Muscle layer of duodenum (tissue), 2 donors: ENCODE data around the gene TEX11.
"Not testable (repeated sequence)": the region's sequence is repeated elsewhere in the genome, so short reads cannot be mapped to it uniquely, and the experiment has no call there.

Source experiments
- H3K27ac ChIP-seq: one replicate; pipeline ENCODE4 v1.7.0; 2013; ENCODE audit warnings: mild to moderate bottlenecking, low read length
- H3K27me3 ChIP-seq: one replicate; pipeline ENCODE4 v1.7.0; 2013; ENCODE audit warnings: low read depth, mild to moderate bottlenecking, control low read depth, low read length
- H3K36me3 ChIP-seq, 2 donors: one replicate each; pipeline ENCODE4 v1.7.0; 2013; ENCODE audit warnings: low read length in 2 of 2, control low read depth in 1 of 2, mild to moderate bottlenecking in 1 of 2; ENCODE audit not compliant: insufficient read depth in 2 of 2, control insufficient read depth in 1 of 2
- H3K4me1 ChIP-seq, 2 donors: one replicate each; pipeline ENCODE4 v1.7.0; 2013; ENCODE audit warnings: low read length in 2 of 2, mild to moderate bottlenecking in 2 of 2, control low read depth in 1 of 2, moderate library complexity in 1 of 2; ENCODE audit not compliant: insufficient read depth in 2 of 2, control insufficient read depth in 1 of 2
- H3K4me3 ChIP-seq, 2 donors: one replicate each; pipeline ENCODE4 v1.7.0; 2013; ENCODE audit warnings: low read length in 2 of 2, low read depth in 1 of 2, mild to moderate bottlenecking in 1 of 2
- H3K9me3 ChIP-seq, 2 donors: one replicate each; pipeline ENCODE4 v1.7.0; 2013; ENCODE audit warnings: low read length in 2 of 2, control low read depth in 1 of 2, mild to moderate bottlenecking in 1 of 2; ENCODE audit not compliant: control insufficient read depth in 1 of 2
- donor health status: healthy.

TEX11 gene

GRCh38 chrX:70587158-70587557 lies 321.4 kb downstream of the TEX11 start:
- not testable (repeated sequence) for H3K9me3 ChIP-seq, H3K27ac ChIP-seq, H3K4me3 ChIP-seq, H3K4me1 ChIP-seq, H3K27me3 ChIP-seq, H3K36me3 ChIP-seq

GRCh38 chrX:70577442-70577841 lies 331.1 kb downstream of the TEX11 start:
- Histone ChIP-seq H3K4me3 (no peak overlapping the region), H3K36me3 (no peaks in the 10 kb centered on the region), H3K27me3 (no peaks in the 10 kb centered on the region), H3K9me3 (peaks cover 0 to 3% of the 10 kb centered on the region in 2 donors), H3K27ac (no peak overlapping the region), H3K4me1 (no peaks in the 10 kb centered on the region)

GRCh38 chrX:70569922-70570576 lies 338.5 kb downstream of the TEX11 start:
- H3K4me3 ChIP-seq, H3K27ac ChIP-seq, H3K27me3 ChIP-seq, H3K4me1 ChIP-seq, H3K9me3 ChIP-seq, H3K36me3 ChIP-seq: not testable (repeated sequence)

- Histone ChIP-seq H3K27me3 (no peaks in the 10 kb centered on the region), H3K4me1 (no peaks in the 10 kb centered on the region), H3K9me3 (no peaks in the 10 kb centered on the region), H3K27ac (no peak overlapping the region), H3K36me3 (no peaks in the 10 kb centered on the region), H3K4me3 (no peak overlapping the region)
Measured at GRCh38 chrX:70554948-70555347, 353.6 kb downstream of the TEX11 start.

- no peak overlapping the region for H3K4me3 ChIP-seq
- no peaks in the 10 kb centered on the region for H3K4me1 ChIP-seq
- no peaks in the 10 kb centered on the region for H3K36me3 ChIP-seq
- no peak overlapping the region for H3K27ac ChIP-seq
- H3K9me3 ChIP-seq, result no peaks in the 10 kb centered on the region
- no peaks in the 10 kb centered on the region for H3K27me3 ChIP-seq
Measured at GRCh38 chrX:70554523-70554922, 354.0 kb downstream of the TEX11 start.

GRCh38 chrX:70554081-70554480 lies 354.4 kb downstream of the TEX11 start:
- Histone ChIP-seq H3K36me3 (no peaks in the 10 kb centered on the region), H3K4me3 (no peak overlapping the region), H3K9me3 (no peaks in the 10 kb centered on the region), H3K27me3 (no peaks in the 10 kb centered on the region), H3K4me1 (no peaks in the 10 kb centered on the region), H3K27ac (no peak overlapping the region)

GRCh38 chrX:70553516-70553915 lies 355.0 kb downstream of the TEX11 start:
- H3K4me1 ChIP-seq, result no peaks in the 10 kb centered on the region
- no peak overlapping the region for H3K4me3 ChIP-seq
- no peak overlapping the region for H3K27ac ChIP-seq
- H3K27me3 ChIP-seq, result no peaks in the 10 kb centered on the region
- H3K36me3 ChIP-seq, result no peaks in the 10 kb centered on the region
- no peaks in the 10 kb centered on the region for H3K9me3 ChIP-seq

GRCh38 chrX:70552130-70552704 lies 356.3 kb downstream of the TEX11 start:
- no peaks in the 10 kb centered on the region for H3K27me3 ChIP-seq

GRCh38 chrX:70549429-70549828 lies 359.1 kb downstream of the TEX11 start:
- Histone ChIP-seq H3K27me3 (no peaks in the 10 kb centered on the region), H3K4me1 (no peaks in the 10 kb centered on the region), H3K9me3 (no peaks in the 10 kb centered on the region), H3K27ac (no peak overlapping the region), H3K4me3 (no peak overlapping the region), H3K36me3 (no peaks in the 10 kb centered on the region)

More at GRCh38 chrX:70552130-70552704, 356.3 kb downstream of the TEX11 start:
- Histone ChIP-seq H3K27ac (no peak overlapping the region), H3K9me3 (no peaks in the 10 kb centered on the region), H3K4me3 (no peak overlapping the region), H3K36me3 (no peaks in the 10 kb centered on the region), H3K4me1 (no peaks in the 10 kb centered on the region)

GRCh38 chrX:70535198-70535597 lies 373.3 kb downstream of the TEX11 start:
- Histone ChIP-seq H3K9me3 (no peaks in the 10 kb centered on the region), H3K27ac (no peak overlapping the region), H3K4me1 (no peaks in the 10 kb centered on the region), H3K36me3 (no peaks in the 10 kb centered on the region), H3K27me3 (no peaks in the 10 kb centered on the region), H3K4me3 (no peak overlapping the region)

- Histone ChIP-seq H3K4me1 (no peaks in the 10 kb centered on the region), H3K36me3 (no peaks in the 10 kb centered on the region), H3K9me3 (no peaks in the 10 kb centered on the region), H3K27ac (no peak overlapping the region), H3K4me3 (no peak overlapping the region), H3K27me3 (no peaks in the 10 kb centered on the region)
Measured at GRCh38 chrX:70527610-70528345, 380.7 kb downstream of the TEX11 start.
